GM12878 (cell line): ENCODE results near the gene RGMB.

Experiments used
- BMI1 ChIP-seq: fragments of 450-650 bp; IDR thresholded peaks from 2 replicates; pipeline ENCODE4 v1.6.1; 2016; ENCODE audit warnings: mild to moderate bottlenecking, moderate library complexity, borderline replicate concordance
- CREB1 ChIP-seq: IDR thresholded peaks from 2 replicates; pipeline ENCODE4 v1.6.1; 2012; ENCODE audit warnings: low read depth, mild to moderate bottlenecking, inconsistent platforms
- EP300 ChIP-seq, 2 experiments: fragments of 150-350 bp in 1 of 2; IDR thresholded peaks; 2 replicates each; pipeline ENCODE4 v1.6.1; 2011 to 2012; ENCODE audit warnings: low read depth in 2 of 2, low read length in 2 of 2, borderline replicate concordance in 1 of 2, improper control_type of control experiment in 1 of 2, inconsistent platforms in 1 of 2; ENCODE audit not compliant: control insufficient read depth in 1 of 2
- YY1 ChIP-seq: IDR thresholded peaks from 2 replicates; pipeline ENCODE4 v1.6.1; 2011; ENCODE audit warnings: low read depth, mild to moderate bottlenecking, low read length
- TF ChIP-seq, protein P1 (sequence below), 3 experiments: IDR thresholded peaks in 2 of 3; conservative IDR thresholded peaks in 1 of 3; 2 replicates each; pipeline ENCODE4 v1.5.1; 2011; ENCODE audit warnings: low read depth in 3 of 3, low read length in 3 of 3, mild to moderate bottlenecking in 3 of 3, control low read depth in 2 of 3, moderate library complexity in 2 of 3, inconsistent platforms in 1 of 3, mixed read lengths in 1 of 3; ENCODE audit not compliant: control insufficient read depth in 2 of 3, insufficient read depth in 1 of 3; ENCODE audit errors: extremely low read depth in 1 of 3
- TF ChIP-seq, protein P2 (sequence below): IDR thresholded peaks from 2 replicates; pipeline ENCODE4 v1.6.1; 2011; ENCODE audit warnings: low read depth, low read length, improper control_type of control experiment, borderline replicate concordance

DNA sequence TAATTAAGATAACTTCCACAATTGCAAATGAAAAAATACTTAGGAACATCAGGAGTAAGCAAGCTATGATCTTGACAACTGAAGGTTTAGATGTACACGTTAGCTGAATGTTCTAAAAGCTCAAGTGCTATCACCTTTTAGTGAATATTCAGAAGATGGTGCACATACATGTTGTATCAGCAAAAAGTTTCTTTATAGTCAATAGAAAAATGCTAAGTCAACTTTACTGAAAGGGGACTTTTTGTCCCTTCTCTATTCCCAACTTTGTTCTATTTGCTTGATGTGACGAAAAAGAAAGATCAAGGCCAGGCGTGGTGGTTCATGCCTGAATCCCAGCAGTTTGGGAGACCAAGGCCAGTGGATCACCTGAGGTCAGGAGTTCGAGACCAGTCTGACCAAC is 7.6 kb upstream of the RGMB start:
- TF ChIP-seq EP300 (IDR thresholded peaks at IDR 0.05; ENCODE audit: borderline replicate concordance in 1 of 2, control insufficient read depth in 1 of 2, low read depth in 2 of 2, low read length in 2 of 2): no peak
- TF ChIP-seq BMI1: no peak
- TF ChIP-seq YY1: no peak
- TF ChIP-seq, protein P1, sequence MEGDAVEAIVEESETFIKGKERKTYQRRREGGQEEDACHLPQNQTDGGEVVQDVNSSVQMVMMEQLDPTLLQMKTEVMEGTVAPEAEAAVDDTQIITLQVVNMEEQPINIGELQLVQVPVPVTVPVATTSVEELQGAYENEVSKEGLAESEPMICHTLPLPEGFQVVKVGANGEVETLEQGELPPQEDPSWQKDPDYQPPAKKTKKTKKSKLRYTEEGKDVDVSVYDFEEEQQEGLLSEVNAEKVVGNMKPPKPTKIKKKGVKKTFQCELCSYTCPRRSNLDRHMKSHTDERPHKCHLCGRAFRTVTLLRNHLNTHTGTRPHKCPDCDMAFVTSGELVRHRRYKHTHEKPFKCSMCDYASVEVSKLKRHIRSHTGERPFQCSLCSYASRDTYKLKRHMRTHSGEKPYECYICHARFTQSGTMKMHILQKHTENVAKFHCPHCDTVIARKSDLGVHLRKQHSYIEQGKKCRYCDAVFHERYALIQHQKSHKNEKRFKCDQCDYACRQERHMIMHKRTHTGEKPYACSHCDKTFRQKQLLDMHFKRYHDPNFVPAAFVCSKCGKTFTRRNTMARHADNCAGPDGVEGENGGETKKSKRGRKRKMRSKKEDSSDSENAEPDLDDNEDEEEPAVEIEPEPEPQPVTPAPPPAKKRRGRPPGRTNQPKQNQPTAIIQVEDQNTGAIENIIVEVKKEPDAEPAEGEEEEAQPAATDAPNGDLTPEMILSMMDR (IDR thresholded peaks at IDR 0.05 in 2 of 3, conservative IDR thresholded peaks at IDR 0.05 in 1 of 3; ENCODE audit: control insufficient read depth in 2 of 3, extremely low read depth in 1 of 3, insufficient read depth in 1 of 3, low read depth in 3 of 3, low read length in 3 of 3): no peak
- TF ChIP-seq, protein P2, sequence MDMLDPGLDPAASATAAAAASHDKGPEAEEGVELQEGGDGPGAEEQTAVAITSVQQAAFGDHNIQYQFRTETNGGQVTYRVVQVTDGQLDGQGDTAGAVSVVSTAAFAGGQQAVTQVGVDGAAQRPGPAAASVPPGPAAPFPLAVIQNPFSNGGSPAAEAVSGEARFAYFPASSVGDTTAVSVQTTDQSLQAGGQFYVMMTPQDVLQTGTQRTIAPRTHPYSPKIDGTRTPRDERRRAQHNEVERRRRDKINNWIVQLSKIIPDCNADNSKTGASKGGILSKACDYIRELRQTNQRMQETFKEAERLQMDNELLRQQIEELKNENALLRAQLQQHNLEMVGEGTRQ: no peak
- TF ChIP-seq CREB1: no peak
